ENCODE data around the gene TSHZ2.
"Not testable (repeated sequence)": the region's sequence is repeated elsewhere in the genome, so short reads cannot be mapped to it uniquely, and the experiment has no call there.

The TSHZ2 gene

DNA sequence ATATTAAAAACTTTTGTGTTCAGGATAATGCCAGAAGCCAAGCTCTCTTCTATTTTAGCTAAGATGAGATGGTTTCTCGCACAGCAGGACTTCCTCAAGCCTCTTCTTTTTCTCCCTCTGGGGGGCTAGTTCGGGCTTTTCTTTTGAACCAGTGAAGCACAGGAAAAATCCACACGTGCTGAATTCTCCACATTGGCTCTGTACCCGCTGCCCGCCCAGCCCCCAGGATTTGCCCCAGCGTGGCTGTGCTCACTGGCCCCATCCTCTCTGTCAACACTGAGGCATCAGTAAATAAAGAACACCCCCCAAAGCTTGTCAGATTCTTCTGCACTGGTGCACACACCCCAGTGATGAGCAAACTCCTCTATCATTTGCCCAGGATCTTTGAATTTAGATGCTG lies 388.7 kb downstream of the TSHZ2 start:
- no peak for DNase-seq

GRCh38 chr20:53362736-53363135 lies 390.6 kb downstream of the TSHZ2 start:
- DNase-seq = no peak

- peak; percentile 1 for DNase-seq
Measured at GRCh38 chr20:53364646-53365045, 392.5 kb downstream of the TSHZ2 start.

- DNase-seq = no peak
Measured at GRCh38 chr20:53365076-53365475, 392.9 kb downstream of the TSHZ2 start.

DNA sequence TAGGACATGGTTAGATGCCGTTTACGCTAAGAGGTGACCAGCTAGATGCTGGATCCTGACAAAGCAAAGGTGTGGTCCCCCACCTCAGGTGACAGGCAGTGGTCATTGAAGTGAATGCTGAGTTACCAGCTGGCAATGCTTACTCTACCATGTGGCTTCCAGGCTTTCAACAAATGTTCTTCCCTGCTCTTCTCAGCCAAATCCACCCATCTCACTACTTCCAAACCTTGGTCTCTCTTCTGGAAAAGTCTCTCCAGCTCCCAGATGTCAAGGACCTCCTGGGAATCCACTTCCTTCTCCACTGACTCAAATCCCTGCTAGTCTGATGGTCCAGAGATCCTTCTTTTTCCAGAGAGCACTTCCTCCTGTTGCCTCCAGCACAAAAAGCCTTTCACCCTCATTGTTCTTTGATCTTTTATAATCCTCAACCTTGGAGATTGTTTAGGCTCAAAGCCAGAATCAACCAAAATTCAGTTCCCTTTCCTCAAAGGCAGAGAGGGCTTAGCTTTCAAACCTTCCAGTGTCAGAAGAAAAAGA lies 393.4 kb downstream of the TSHZ2 start:
- DNase-seq = peak; percentile 4

- not testable (repeated sequence) for DNase-seq
Measured at GRCh38 chr20:53366928-53367327, 394.8 kb downstream of the TSHZ2 start.

DNA sequence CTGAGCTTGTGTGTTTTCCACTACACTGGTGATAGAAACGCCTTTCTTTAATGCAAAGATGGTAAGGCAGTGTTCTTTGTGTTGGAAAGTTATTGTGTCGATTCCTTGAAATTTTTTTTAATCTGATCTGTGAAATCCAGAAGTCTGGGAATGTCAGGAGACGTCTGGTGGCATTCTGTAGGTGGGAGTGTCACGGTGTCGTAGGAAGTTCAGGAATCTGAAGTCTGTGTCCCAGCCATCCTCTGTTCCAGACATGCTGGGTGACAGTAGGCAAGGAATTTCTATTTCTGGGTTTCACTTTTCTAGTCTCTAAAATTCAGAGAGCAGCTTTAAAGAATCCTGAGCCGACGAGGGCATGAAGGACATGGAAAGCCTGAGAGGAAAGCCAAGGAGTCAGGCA lies 397.7 kb downstream of the TSHZ2 start:
- no peak for DNase-seq

- no peak for DNase-seq
Measured at GRCh38 chr20:53370345-53370961, 398.3 kb downstream of the TSHZ2 start.

GRCh38 chr20:53371216-53371615 lies 399.1 kb downstream of the TSHZ2 start:
- DNase-seq = no peak

- DNase-seq = no peak
Measured at GRCh38 chr20:53376021-53376420, 403.9 kb downstream of the TSHZ2 start.

DNA sequence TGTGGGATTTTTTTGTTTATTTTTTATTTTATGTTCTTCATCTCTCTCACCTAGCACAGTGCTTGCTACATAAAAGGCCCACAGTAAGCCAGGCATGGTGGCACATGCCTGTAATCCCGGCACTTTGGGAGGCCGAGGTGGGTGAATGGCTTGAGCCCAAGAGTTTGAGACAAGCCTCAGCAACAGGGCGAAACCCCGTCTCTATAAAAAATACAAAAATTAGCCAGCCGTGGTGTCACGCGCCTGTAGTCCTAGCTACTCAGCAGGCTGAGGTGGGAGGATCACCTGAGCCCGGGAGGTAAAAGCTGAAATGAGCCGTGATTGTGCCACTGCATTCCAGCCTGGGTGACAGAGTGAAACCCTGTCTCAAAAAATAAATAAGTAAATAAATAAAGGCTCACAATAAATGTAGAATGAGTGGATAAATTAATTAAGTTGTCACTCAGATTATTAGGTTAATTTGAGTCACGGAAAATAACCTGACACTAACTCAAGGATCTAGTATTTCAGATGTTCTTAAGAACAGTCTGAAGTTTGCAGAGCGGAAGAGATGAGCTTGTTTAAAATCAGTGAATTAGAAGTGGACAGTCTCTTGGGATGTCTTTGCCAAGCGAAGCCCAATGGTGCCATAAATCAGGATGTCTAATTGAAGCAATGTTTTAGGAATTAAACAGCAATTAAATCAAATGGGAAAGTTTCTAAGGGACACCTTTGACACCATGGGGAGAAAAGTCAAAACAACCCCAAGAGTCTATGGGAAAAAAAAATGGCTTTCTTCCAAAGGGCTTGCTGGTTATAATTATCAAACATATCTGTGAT lies 407.1 kb downstream of the TSHZ2 start:
- DNase-seq = no peak

GRCh38 chr20:53379833-53380120 lies 407.6 kb downstream of the TSHZ2 start:
- DNase-seq = no peak

GRCh38 chr20:53381568-53382262 lies 409.6 kb downstream of the TSHZ2 start:
- DNase-seq = no peak

- DNase-seq = no peak
Measured at GRCh38 chr20:53382263-53382844, 410.2 kb downstream of the TSHZ2 start.

DNA sequence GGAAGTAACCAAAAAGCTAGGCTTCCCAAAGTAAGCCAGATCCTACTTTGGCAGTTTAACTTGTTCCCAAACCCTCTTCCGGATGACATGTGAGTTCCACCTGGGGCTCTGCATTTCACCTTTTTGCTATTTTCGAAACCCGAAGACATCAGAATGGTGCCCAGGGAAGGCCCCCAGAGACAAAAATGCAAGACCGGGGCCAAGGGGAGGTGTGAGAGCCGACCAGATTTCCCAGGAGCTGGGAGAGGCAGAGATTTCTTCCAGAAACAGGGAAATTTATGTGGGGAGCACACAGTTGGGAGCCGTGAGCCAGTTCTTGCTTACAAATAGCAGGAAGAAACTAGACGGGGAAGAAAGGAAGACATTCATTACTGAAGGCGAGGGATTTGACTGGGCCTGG lies 411.8 kb downstream of the TSHZ2 start:
- no peak for DNase-seq

- DNase-seq = no peak
Measured at GRCh38 chr20:53384392-53384791, 412.2 kb downstream of the TSHZ2 start.

GRCh38 chr20:53385941-53386767 lies 414.0 kb downstream of the TSHZ2 start:
- no peak for DNase-seq

DNA sequence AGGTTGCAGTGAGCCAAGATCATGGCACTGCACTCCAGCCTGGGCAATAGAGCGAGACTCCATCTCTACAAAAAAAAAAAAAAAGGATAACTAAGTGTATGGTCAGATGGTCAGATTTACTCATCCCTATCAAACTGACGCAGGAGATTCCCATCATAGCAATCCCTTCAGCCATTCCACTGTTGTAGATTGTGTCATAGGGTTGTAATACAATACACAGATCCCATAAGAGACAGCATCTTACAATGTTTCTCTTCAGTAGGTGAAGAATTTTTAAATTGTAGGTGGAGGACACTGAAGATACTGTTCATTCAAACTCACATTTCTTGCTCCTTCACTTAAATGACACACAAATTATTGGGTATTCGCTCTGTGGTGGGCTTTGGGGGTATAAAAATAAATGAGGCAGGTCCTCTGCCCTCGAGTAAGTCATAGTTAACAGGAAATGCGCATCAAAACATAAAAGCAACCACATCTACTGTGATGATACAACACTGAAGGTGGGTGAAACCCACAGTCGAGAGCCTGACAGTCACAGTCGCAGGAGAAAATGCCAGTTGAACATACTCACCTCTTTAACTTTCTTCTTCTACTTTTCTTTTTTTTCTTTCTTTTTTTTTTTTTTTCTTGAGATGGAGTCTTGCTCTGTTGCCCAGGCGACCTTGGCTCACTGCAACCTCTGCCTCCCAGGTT lies 416.0 kb downstream of the TSHZ2 start:
- DNase-seq = no peak

- DNase-seq = no peak
Measured at GRCh38 chr20:53389516-53390300, 417.6 kb downstream of the TSHZ2 start.

GRCh38 chr20:53390770-53391169 lies 418.6 kb downstream of the TSHZ2 start:
- no peak for DNase-seq

DNA sequence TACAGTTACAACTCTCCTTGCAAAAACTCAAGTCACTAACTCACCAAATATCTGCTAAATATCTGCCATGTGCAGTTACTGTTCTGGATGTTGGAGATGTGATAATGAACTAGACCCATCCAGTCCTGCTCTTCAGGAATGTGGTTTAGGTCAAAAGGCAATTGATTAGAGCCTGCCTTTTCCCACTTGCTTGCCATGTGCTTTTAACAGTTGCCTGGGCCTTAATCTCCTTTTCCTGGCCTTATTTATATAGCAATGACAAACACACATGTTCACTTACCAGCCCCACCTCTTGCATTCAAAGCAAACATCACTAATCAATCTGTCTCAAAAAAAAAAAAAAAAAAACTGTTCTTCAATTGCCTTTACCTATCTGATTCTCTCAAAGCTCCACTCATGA lies 422.3 kb downstream of the TSHZ2 start:
- no peak for DNase-seq

Data from NCI-H1092 (cell line).